NCI-H460 (cell line): Measurements from ENCODE around the gene NEAT1. TPM values are rescaled to one million over a fixed set of nuclear protein-coding genes. Genes with fewer than 3 reads are reported as not detected.

Source experiments
- DNase-seq: peaks from one replicate; pipeline ENCODE4 v3.0.0-alpha.2; 2016; ENCODE audit warnings: low read depth; ENCODE audit errors: extremely low read depth
- total RNA-seq: library from RNA; depleted of rRNA; stranded (reverse); fragments of >200 nt; shearing (Covaris generic); gene quantifications from 2 replicates; pipeline ENCODE4 v1.2.3, GENCODE V29; 2014

Gene NEAT1
- total RNA-seq, 1 experiment from 2014 or later, result 58.2 TPM

- peak; percentile 94 for DNase-seq
Measured at GRCh38 chr11:65420979-65421793, 1.4 kb upstream of the NEAT1 start.

- peak; percentile 90 for DNase-seq
Measured at GRCh38 chr11:65421794-65422632, 585 bp upstream of the NEAT1 start.

- DNase-seq, result no peak
Measured at GRCh38 chr11:65423516-65424204, 1.1 kb downstream of the NEAT1 start.

- DNase-seq, result no peak
Measured at GRCh38 chr11:65424205-65425104, 1.9 kb downstream of the NEAT1 start.

GRCh38 chr11:65425105-65425970 is 2.7 kb downstream of the NEAT1 start:
- peak; percentile 77 for DNase-seq

- peak; percentile 67 for DNase-seq
Measured at GRCh38 chr11:65425971-65426838, 3.6 kb downstream of the NEAT1 start.

- DNase-seq, result no peak
Measured at GRCh38 chr11:65426839-65427690, 4.5 kb downstream of the NEAT1 start.

- DNase-seq, result peak; percentile 61
Measured at GRCh38 chr11:65427691-65428577, 5.3 kb downstream of the NEAT1 start.

GRCh38 chr11:65428578-65429067 is 6.0 kb downstream of the NEAT1 start:
- no peak for DNase-seq

- DNase-seq, result peak; percentile 55
Measured at GRCh38 chr11:65429068-65429681, 6.6 kb downstream of the NEAT1 start.

- DNase-seq, result peak; percentile 54
Measured at GRCh38 chr11:65429724-65430405, 7.3 kb downstream of the NEAT1 start.

GRCh38 chr11:65430406-65431217 is 8.0 kb downstream of the NEAT1 start:
- DNase-seq, result no peak

GRCh38 chr11:65431451-65432099 is 9.0 kb downstream of the NEAT1 start:
- DNase-seq, result no peak
